K562 (cell line): Measurements from ENCODE around the gene RHEBL1. TPM values are rescaled to one million over a fixed set of nuclear protein-coding genes. Genes with fewer than 3 reads are reported as not detected.

Experiments
- CHAMP1 ChIP-seq: fragments of 450-650 bp; IDR thresholded peaks from 2 replicates; pipeline ENCODE4 v1.6.1; 2016; ENCODE audit warnings: mild to moderate bottlenecking
- CTCF ChIP-seq, 3 experiments: IDR thresholded peaks in 2 of 3; conservative IDR thresholded peaks in 1 of 3; 2 replicates each; pipeline ENCODE4 v1.5.1; 2011 to 2012; ENCODE audit warnings: low read length in 3 of 3, mild to moderate bottlenecking in 3 of 3, control low read depth in 2 of 3, improper control_type of control experiment in 1 of 3, inconsistent platforms in 1 of 3, low read depth in 1 of 3, mixed read lengths in 1 of 3, moderate library complexity in 1 of 3; ENCODE audit not compliant: insufficient read depth in 2 of 3
- FOXP4 ChIP-seq: sonication (generic); formaldehyde crosslinking; IDR thresholded peaks from 2 replicates; pipeline ENCODE4 v1.8.0; 2022; ENCODE audit warnings: mild to moderate bottlenecking, missing genetic modification reagents, borderline replicate concordance
- MED1 ChIP-seq: sonication (generic); formaldehyde crosslinking; IDR thresholded peaks from 2 replicates; pipeline ENCODE4 v1.8.1; 2023; ENCODE audit warnings: missing genetic modification reagents, borderline replicate concordance
- ZKSCAN8 ChIP-seq: fragments of 200-800 bp; sonication (Bioruptor generic); IDR thresholded peaks from 2 replicates; pipeline ENCODE4 v1.6.1; 2016; ENCODE audit warnings: missing genetic modification characterization, missing compliant biosample characterization
- polyA plus RNA-seq, 8 experiments: library from polyadenylated mRNA; depleted of rRNA in 4 of 8; stranded (reverse) in 5 of 8; unstranded in 3 of 8; fragments of >200 nt; fragmentation: Nextera tagmentation in 2 of 8; fragmentation: Illumina TruSeq in 1 of 8; extraction: Ambion mirVana in 2 of 8; extraction: Trizol in 1 of 8; gene quantifications; 2 replicates each; pipeline versions ENCODE4 v1.2.1 to v1.2.3, GENCODE V29; 2011 to 2014; ENCODE audit warnings: inconsistent platforms in 1 of 8, missing spikeins in 1 of 8
- total RNA-seq, 7 experiments: library from RNA; depleted of rRNA in 6 of 7; stranded (reverse); fragments of >200 nt in 6 of 7; fragmentation: Illumina TruSeq in 2 of 7; extraction: Trizol in 2 of 7; gene quantifications; 2 replicates each; pipeline versions ENCODE4 v1.2.1 to v1.2.3, GENCODE V29; 2011 to 2021; ENCODE audit warnings: low replicate concordance in 1 of 7

Gene RHEBL1
- total and polyA plus RNA-seq, 9 of the 15 experiments (the other 6 are each of a cell fraction or from before 2014, with no cell fraction given): 4.3 to 36.1 (median 8.2) TPM

- TF ChIP-seq FOXP4 (CRISPR knock-in tag) (no peak; the same call in 1 of the 2 replicates), CTCF (IDR thresholded peaks at IDR 0.05 in 2 of 3, conservative IDR thresholded peaks at IDR 0.05 in 1 of 3; ENCODE audit: insufficient read depth in 2 of 3, low read depth in 1 of 3, low read length in 3 of 3) (no peak), CHAMP1 (no peak), ZKSCAN8 (CRISPR knock-in tag) (no peak), MED1 (CRISPR knock-in tag) (no peak)
Measured at GRCh38 chr12:49017891-49018260, 51.9 kb downstream of the RHEBL1 start (continued).
